HEK293T (cell line): ENCODE data around the gene HPCAL1.

Source experiments
- ARNT ChIP-seq: fragments of 450-650 bp; IDR thresholded peaks from 2 replicates; pipeline ENCODE4 v1.6.1; 2017; ENCODE audit warnings: mild to moderate bottlenecking
- CTBP1 ChIP-seq: fragments of 450-650 bp; IDR thresholded peaks from 2 replicates; pipeline ENCODE4 v1.6.1; 2016; ENCODE audit warnings: borderline replicate concordance
- ELF4 ChIP-seq: fragments of 450-650 bp; IDR thresholded peaks from 2 replicates; pipeline ENCODE4 v1.6.1; 2017; ENCODE audit warnings: antibody characterized with exemption
- FOXA1 ChIP-seq: fragments of 450-650 bp; IDR thresholded peaks from 2 replicates; pipeline ENCODE4 v1.6.1; 2016; ENCODE audit warnings: mild to moderate bottlenecking
- FOXK2 ChIP-seq: fragments of 450-650 bp; IDR thresholded peaks from 2 replicates; pipeline ENCODE4 v1.6.1; 2016; ENCODE audit warnings: mild to moderate bottlenecking
- FOXM1 ChIP-seq: fragments of 450-650 bp; IDR thresholded peaks from 2 replicates; pipeline ENCODE4 v1.6.1; 2017; ENCODE audit warnings: mild to moderate bottlenecking, borderline replicate concordance
- HDGF ChIP-seq: fragments of 450-650 bp; IDR thresholded peaks from 2 replicates; pipeline ENCODE4 v1.6.1; 2017; ENCODE audit warnings: antibody characterized with exemption, borderline replicate concordance
- L3MBTL2 ChIP-seq: fragments of 450-650 bp; conservative IDR thresholded peaks from 2 replicates; pipeline ENCODE4 v1.6.1; 2016; ENCODE audit warnings: mild to moderate bottlenecking
- LEF1 ChIP-seq: fragments of 450-650 bp; IDR thresholded peaks from 2 replicates; pipeline ENCODE4 v1.6.1; 2017; ENCODE audit warnings: mild to moderate bottlenecking, borderline replicate concordance
- NFRKB ChIP-seq: fragments of 450-650 bp; IDR thresholded peaks from 2 replicates; pipeline ENCODE4 v1.6.1; 2016; ENCODE audit warnings: mild to moderate bottlenecking, moderate library complexity
- SP1 ChIP-seq: fragments of 450-650 bp; IDR thresholded peaks from 2 replicates; pipeline ENCODE4 v1.6.1; 2017
- SUZ12 ChIP-seq: fragments of 450-650 bp; IDR thresholded peaks from 2 replicates; pipeline ENCODE4 v1.6.1; 2016; ENCODE audit warnings: mild to moderate bottlenecking

DNA sequence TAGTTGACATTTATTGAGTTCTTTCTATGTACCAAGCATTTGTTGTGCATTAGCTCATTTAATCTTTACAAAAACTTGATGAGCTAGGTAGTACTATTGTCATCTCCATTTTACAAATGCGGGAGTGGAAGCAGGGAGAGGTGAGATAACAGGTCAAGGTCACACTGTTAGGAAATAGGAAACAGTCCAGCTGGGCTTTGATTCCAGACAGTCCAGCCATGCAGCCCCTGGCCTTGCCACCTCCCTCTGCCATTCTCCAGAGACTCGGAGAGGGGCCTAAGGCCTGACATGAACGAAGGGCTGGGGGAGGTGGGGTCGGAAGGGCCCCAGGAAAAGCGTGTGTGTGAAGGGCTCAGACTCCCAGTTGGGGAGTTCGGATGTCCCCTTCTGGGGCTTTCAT is 89.8 kb downstream of the HPCAL1 start:
- no peak for TF ChIP-seq SP1
- TF ChIP-seq ARNT, result no peak
- no peak for TF ChIP-seq ELF4
- TF ChIP-seq LEF1, result no peak
- TF ChIP-seq SUZ12, result no peak
- TF ChIP-seq L3MBTL2, result no peak
- TF ChIP-seq FOXK2, result no peak
- no peak for TF ChIP-seq FOXA1
- TF ChIP-seq FOXM1, result no peak
- no peak for TF ChIP-seq HDGF
- TF ChIP-seq CTBP1, result no peak
- no peak for TF ChIP-seq NFRKB
